ENCODE results near the gene TRIM9. TPM values are rescaled to one million over a fixed set of nuclear protein-coding genes. Genes with fewer than 3 reads are reported as not detected.
A peak's percentile ranks its signal among the peaks of the same experiment; 100 is the strongest.
"Not testable (repeated sequence)": the region's sequence is repeated elsewhere in the genome, so short reads cannot be mapped to it uniquely, and the experiment has no call there.

Gene TRIM9
- total and polyA plus RNA-seq, 2 experiments from 2014 or later: 2.3 to 4.1 TPM

- H3K27me3 ChIP-seq: no peaks in the 10 kb centered on the region
- no peak overlapping the region for H3K27ac ChIP-seq
- no peaks in the 10 kb centered on the region for H3K36me3 ChIP-seq
- TF ChIP-seq, protein P1, sequence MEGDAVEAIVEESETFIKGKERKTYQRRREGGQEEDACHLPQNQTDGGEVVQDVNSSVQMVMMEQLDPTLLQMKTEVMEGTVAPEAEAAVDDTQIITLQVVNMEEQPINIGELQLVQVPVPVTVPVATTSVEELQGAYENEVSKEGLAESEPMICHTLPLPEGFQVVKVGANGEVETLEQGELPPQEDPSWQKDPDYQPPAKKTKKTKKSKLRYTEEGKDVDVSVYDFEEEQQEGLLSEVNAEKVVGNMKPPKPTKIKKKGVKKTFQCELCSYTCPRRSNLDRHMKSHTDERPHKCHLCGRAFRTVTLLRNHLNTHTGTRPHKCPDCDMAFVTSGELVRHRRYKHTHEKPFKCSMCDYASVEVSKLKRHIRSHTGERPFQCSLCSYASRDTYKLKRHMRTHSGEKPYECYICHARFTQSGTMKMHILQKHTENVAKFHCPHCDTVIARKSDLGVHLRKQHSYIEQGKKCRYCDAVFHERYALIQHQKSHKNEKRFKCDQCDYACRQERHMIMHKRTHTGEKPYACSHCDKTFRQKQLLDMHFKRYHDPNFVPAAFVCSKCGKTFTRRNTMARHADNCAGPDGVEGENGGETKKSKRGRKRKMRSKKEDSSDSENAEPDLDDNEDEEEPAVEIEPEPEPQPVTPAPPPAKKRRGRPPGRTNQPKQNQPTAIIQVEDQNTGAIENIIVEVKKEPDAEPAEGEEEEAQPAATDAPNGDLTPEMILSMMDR (IDR thresholded peaks at IDR 0.05; ENCODE audit: low read depth, low read length): no peak
- no peaks in the 10 kb centered on the region for H3K4me1 ChIP-seq (ENCODE audit: low read depth)
- no peak for DNase-seq (ENCODE audit: low read depth in 1 of 2, low spot score in 1 of 2)
- H3K9me3 ChIP-seq (ENCODE audit: low read depth): no peaks in the 10 kb centered on the region
- no peak overlapping the region for H3K4me3 ChIP-seq
Observed at GRCh38 chr14:50963919-50964318, 131.0 kb downstream of the TRIM9 start.

DNA sequence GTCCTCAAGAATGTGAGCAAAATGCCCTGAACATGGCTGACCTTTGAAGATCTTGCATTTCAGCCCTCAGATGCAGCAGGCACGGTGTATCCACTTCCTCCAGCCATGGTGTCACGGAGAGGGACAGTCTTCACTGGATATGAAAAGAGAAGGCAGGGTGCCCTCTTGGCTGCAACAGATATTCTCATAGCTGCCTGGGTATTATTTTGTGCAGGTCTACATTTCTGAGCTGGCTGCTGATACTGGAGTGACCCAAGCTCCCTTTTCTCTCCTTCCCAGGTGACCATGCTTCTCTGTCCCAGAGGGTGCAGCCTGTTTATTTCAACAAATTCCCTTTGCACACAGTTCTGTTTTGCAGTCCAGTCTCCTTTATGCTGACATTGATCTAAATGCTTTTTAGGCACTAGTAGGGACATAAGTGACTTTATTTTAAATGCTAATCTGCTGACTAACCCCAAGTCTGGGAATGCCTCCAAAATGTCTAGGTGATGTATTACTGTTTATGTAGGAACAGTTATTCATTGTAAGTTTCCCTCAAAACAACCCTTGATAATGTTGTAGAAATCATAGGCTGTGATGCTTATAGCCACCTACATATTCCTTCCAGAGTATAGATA is 133.2 kb downstream of the TRIM9 start:
- TF ChIP-seq, protein P1 (IDR thresholded peaks at IDR 0.05; ENCODE audit: low read depth, low read length): no peak

GRCh38 chr14:50957296-50957695 is 137.6 kb downstream of the TRIM9 start:
- H3K36me3 ChIP-seq: no peaks in the 10 kb centered on the region
- no peak overlapping the region for H3K4me3 ChIP-seq
- no peaks in the 10 kb centered on the region for H3K27me3 ChIP-seq
- H3K4me1 ChIP-seq (ENCODE audit: low read depth): no peaks in the 10 kb centered on the region
- TF ChIP-seq, protein P1 (IDR thresholded peaks at IDR 0.05; ENCODE audit: low read depth, low read length): no peak
- no peak overlapping the region for H3K27ac ChIP-seq
- peak in 1 of 2 donors; percentile 76 for DNase-seq (ENCODE audit: low read depth in 1 of 2, low spot score in 1 of 2)
- no peaks in the 10 kb centered on the region for H3K9me3 ChIP-seq (ENCODE audit: low read depth)

More for the DNA sequence above, 133.2 kb downstream of the TRIM9 start:
- Histone ChIP-seq H3K36me3 (no peaks in the 10 kb centered on the region), H3K4me1 (ENCODE audit: low read depth) (no peaks in the 10 kb centered on the region), H3K27ac (no peak overlapping the region), H3K4me3 (no peak overlapping the region), H3K27me3 (no peaks in the 10 kb centered on the region), H3K9me3 (ENCODE audit: low read depth) (no peaks in the 10 kb centered on the region)
- DNase-seq (ENCODE audit: low read depth in 1 of 2, low spot score in 1 of 2): peak in 1 of 2 donors; percentile 86

GRCh38 chr14:50956421-50956820 is 138.5 kb downstream of the TRIM9 start:
- not testable (repeated sequence) for DNase-seq (ENCODE audit: low read depth in 1 of 2, low spot score in 1 of 2); H3K9me3 ChIP-seq (ENCODE audit: low read depth); H3K27ac ChIP-seq; H3K4me1 ChIP-seq (ENCODE audit: low read depth); H3K4me3 ChIP-seq; H3K36me3 ChIP-seq; H3K27me3 ChIP-seq

- Histone ChIP-seq H3K9me3 (ENCODE audit: low read depth) (no peaks in the 10 kb centered on the region), H3K36me3 (no peaks in the 10 kb centered on the region), H3K27ac (no peak overlapping the region), H3K4me3 (no peak overlapping the region), H3K4me1 (ENCODE audit: low read depth) (no peaks in the 10 kb centered on the region), H3K27me3 (no peaks in the 10 kb centered on the region)
- peak; percentile 20 to 92 for DNase-seq (ENCODE audit: low read depth in 1 of 2, low spot score in 1 of 2)
- TF ChIP-seq, protein P1 (IDR thresholded peaks at IDR 0.05; ENCODE audit: low read depth, low read length): peak; percentile 56
Observed at GRCh38 chr14:50955373-50956043, 139.4 kb downstream of the TRIM9 start.

GRCh38 chr14:50954811-50955372 is 140.0 kb downstream of the TRIM9 start:
- Histone ChIP-seq H3K4me1 (ENCODE audit: low read depth) (no peaks in the 10 kb centered on the region), H3K9me3 (ENCODE audit: low read depth) (no peaks in the 10 kb centered on the region), H3K27me3 (no peaks in the 10 kb centered on the region), H3K36me3 (no peaks in the 10 kb centered on the region), H3K27ac (no peak overlapping the region), H3K4me3 (no peak overlapping the region)
- TF ChIP-seq, protein P1 (IDR thresholded peaks at IDR 0.05; ENCODE audit: low read depth, low read length): peak; percentile 67
- DNase-seq (ENCODE audit: low read depth in 1 of 2, low spot score in 1 of 2): peak; percentile 58 to 79

Data from cardiac muscle cell (in vitro differentiated cells and primary cell).